GM19324 (cell line): ENCODE results near the gene CYP2B6.
"Not testable (repeated sequence)": the region's sequence is repeated elsewhere in the genome, so short reads cannot be mapped to it uniquely, and the experiment has no call there.

Source experiments
- ATAC-seq: cut with Tn5 transposase; IDR thresholded peaks from one replicate; pipeline ENCODE4 v1.9.1; 2021; ENCODE audit warnings: mild to moderate bottlenecking, moderate library complexity; ENCODE audit not compliant: unreplicated experiment, low FRiP score

CYP2B6 gene

DNA sequence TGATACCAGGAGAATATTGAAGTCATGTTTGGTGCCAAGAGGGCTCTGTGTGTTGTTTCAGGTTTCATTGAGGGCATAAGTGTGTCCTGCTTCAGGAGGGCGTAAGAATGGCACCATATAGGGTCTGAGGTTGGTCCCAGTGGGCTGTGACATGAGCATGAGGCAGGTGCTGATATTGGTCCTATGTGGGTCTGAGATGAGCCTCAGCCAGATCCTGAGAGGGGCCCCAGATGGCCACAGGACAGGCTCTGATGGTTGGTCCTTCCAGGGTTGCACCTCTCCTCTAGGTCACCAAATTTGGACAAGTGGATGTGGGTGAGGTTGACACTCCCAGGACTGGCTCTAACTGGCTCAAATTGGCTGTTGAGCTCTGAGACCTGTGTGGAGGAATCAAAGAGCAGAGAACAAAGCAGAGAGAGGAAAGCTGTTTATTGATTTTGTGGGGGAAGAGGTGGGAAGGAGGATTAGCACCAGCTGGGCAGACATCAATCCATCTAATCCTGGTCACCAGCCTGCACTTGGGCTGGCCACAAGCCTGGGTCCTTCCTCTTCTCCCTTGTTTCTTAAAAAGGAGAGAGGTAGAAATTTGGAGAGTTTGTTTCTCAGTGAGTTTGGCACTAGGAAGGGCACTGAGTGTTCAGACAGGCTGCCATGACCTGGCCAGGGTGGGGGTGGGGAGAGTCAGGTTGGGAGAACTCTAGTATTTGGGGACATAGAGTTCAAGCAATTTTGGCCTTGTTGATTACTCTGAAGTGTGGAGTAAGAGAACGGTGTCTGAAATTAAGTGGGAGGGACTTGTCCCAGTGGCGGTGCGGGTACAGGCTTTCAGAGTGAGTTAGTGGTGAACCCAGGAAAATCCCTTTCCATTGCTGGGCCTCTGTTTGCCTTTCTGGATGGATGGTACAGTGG is 38.7 kb downstream of the CYP2B6 start:
- ATAC-seq: no peak

DNA sequence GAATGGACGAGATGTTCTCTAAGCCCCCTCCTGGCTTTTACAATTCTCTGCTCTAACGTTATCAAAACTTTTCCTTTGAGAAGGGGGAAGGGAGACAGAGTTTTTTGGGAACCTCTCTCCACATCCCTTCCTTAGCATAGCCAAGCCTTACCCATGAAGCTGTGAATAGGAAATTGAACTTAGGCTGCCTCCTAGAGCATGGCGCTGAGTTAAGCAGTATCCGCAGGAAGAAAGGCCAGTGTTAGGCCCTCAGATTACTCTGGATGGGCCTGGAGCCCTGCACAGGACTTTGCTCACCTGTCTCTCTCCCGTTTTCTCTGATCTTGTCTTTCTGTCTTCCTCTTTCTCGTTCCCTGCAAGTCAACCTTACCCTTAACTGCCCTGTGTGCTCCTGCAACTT is 39.6 kb downstream of the CYP2B6 start:
- ATAC-seq: no peak

DNA sequence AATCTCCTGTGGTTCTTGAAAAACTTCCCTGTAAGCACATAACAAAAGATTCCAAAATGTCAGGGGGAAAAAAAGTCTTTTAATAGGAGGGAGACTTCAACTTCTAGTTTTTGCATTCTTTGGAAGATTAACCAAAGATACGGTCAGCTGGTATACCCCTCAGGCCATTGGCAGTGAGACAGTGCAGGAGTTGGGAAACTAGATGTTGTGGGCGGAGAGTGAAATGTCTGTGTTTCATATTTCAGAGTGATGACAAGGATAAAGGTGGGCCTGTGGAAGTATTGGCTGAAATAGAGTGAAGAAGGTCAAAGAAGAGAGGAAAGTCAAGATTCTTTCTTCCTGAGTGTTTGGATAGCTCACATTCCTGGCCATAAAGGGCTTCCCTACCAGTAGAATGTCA is 40.8 kb downstream of the CYP2B6 start:
- no peak for ATAC-seq

DNA sequence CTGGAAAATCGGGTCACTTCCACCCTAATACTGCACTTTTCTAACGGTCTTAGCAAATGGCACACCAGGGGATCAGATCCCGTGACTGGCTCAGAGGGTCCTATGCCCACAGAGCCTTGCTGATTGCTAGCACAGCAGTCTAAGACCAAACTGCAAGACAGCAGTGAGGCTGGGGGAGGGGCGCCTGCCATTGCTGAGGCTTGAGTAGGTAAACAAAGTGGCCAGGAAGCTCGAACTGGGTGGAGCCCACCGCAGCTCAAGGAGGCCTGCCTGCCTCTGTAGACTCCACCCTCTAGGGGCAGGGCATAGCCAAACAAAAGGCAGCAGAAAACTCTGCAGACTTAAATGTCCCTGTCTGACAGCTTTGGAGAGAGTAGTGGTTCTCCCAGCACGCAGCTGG is 42.2 kb downstream of the CYP2B6 start:
- ATAC-seq: not testable (repeated sequence)

DNA sequence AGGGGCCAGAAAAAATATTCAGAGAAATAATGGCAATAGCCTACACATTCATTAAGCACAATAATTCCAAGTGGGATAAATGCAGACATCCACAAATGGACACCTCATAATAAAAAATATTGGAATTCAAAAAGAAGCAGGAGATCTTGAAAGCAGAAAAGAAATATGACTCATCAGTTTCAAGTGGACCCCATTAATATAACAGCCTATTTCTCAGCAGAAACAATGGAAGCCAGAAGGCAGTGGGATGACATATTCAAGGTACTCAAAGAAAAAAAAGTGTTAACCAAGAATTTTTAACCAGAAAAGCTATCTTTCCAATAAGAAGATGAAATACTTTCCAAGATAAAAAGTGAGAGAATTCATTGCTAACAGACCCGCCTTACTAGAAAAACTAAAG is 48.7 kb downstream of the CYP2B6 start:
- no peak for ATAC-seq

DNA sequence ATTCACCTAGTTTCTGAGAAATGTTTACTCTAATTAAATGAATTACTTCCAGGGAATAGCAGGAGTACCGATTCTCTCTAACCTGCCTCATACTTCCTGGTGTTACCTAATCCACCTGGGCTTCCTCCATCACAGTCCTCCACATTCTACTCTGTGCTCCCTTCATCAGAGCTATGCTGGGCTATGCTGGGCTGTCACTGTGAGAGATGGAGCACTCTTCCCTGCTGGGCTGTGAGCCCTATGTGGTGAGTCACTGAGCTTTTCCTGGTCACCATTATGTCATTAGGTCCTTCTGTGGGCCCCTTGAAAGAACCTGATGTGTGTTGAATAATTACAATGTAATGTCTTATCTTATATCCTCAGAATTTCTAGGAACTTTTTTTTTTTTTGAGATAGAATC is 54.0 kb downstream of the CYP2B6 start:
- ATAC-seq: not testable (repeated sequence)

DNA sequence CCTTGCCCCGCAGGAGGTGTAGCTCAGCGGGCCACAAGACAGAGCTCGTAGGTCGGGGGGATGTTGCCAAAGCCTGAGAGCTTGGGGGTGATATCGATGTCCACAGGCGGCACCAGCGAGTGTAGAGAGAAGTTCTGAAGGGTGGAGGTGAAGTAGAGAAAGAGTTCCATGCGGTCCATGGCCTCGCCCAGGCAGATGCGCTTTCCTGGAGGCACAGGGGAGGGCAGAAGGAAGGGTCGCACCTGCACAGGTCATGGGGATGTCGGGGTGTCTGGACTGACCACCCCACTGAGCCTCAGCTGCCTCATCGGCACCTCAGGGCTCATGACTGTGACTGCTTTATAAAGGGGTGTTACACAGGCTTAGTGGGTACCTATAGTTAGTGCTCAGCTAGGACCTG is 59.3 kb downstream of the CYP2B6 start:
- ATAC-seq: no peak

DNA sequence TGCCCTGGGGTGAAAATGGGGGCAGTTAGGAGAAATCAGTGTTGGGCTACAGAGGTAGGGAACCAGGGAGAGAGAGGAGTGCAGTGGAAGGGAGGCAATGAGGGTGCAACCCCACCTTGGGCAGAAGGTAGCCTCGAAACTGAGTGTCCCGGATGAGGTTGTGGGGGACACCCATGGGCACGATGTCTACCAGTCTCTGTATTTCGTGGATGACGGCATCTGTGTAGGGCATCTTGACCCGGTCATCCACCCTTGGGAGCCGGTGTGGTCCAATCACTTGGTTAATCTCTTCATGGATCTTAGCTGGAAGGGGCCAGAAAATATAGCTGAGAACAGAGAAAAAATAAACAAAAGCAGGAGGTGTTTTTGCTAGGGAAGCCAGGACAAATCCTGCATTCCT is 61.1 kb downstream of the CYP2B6 start:
- ATAC-seq: not testable (repeated sequence)

DNA sequence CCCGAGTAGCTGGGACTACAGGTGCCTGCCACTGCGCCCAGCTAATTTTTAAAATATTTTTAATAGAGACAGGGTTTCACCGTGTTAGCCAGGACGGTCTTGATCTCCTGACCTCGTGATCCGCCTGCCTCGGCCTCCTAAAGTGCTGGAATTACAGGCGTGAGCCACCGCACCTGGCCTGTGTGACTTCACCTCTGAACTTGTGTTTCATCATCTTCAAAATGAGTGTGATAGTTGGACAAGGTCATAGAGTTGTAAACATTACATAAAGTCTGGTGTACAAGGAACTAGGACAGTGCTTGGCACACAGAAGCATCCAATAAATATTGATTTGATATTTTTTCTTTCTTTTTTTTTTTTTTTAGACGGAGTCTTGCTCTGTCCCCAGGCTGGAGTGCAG is 62.2 kb downstream of the CYP2B6 start:
- not testable (repeated sequence) for ATAC-seq

DNA sequence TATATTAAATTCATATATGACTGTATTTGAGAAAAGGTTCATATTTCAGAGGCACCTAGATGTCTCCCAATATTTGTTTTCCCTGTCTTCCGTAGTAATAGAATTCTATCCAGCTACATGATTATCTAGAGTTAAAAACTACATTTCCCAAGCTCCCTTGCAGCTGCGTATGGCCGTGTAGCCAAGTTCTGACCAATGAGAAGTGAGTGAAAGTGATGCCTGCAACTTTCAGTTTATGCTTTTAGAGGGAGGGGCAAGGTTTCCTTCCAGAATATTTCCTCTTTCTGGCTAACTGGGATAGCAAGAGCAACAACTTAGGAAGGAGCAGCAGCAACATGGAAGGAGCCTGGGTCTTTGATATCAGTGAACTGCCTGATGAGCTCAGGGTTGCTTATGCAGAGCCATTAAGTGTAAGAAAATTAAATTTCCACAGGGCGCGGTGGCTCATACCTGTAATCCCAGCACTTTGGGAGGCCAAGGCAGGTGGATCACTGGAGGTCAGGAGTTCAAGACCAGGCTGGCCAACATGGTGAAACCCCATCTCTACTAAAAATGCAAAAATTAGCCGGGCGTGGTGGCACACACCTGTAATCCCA is 74.0 kb downstream of the CYP2B6 start:
- no peak for ATAC-seq
